SIG-M5 treated with dmso at 0.1 percent for 504 hours (cell line): ENCODE data around the gene GFRA1.

Source experiments
- DNase-seq: peaks from one replicate; lab custom pipeline; 2025; ENCODE audit not compliant: unreplicated experiment; lab: John Stamatoyannopoulos, UW

Gene GFRA1

GRCh38 chr10:116133634-116134033 lies 139.4 kb downstream of the GFRA1 start:
- DNase-seq, result no peak

GRCh38 chr10:116132780-116133399 lies 140.1 kb downstream of the GFRA1 start:
- DNase-seq, result no peak

GRCh38 chr10:116130006-116130405 lies 143.0 kb downstream of the GFRA1 start:
- DNase-seq, result no peak

- DNase-seq, result no peak
Observed at GRCh38 chr10:116126954-116127695, 145.9 kb downstream of the GFRA1 start.

GRCh38 chr10:116126239-116126638 lies 146.8 kb downstream of the GFRA1 start:
- no peak for DNase-seq

GRCh38 chr10:116125180-116125579 lies 147.8 kb downstream of the GFRA1 start:
- no peak for DNase-seq

- DNase-seq, result no peak
Observed at GRCh38 chr10:116124777-116125176, 148.2 kb downstream of the GFRA1 start.

- no peak for DNase-seq
Observed at GRCh38 chr10:116122664-116123063, 150.3 kb downstream of the GFRA1 start.

- DNase-seq, result no peak
Observed at GRCh38 chr10:116121640-116122525, 151.1 kb downstream of the GFRA1 start.

GRCh38 chr10:116120688-116121455 lies 152.1 kb downstream of the GFRA1 start:
- DNase-seq, result no peak

GRCh38 chr10:116118847-116119246 lies 154.2 kb downstream of the GFRA1 start:
- no peak for DNase-seq

- DNase-seq, result no peak
Observed at GRCh38 chr10:116115797-116116196, 157.2 kb downstream of the GFRA1 start.

- no peak for DNase-seq
Observed at GRCh38 chr10:116115036-116115641, 157.9 kb downstream of the GFRA1 start.

GRCh38 chr10:116113721-116114501 lies 159.1 kb downstream of the GFRA1 start:
- no peak for DNase-seq

- no peak for DNase-seq
Observed at GRCh38 chr10:116112232-116113231, 160.5 kb downstream of the GFRA1 start.

- DNase-seq, result no peak
Observed at GRCh38 chr10:116111483-116112095, 161.4 kb downstream of the GFRA1 start.

GRCh38 chr10:116110736-116111135 lies 162.3 kb downstream of the GFRA1 start:
- DNase-seq, result no peak

- no peak for DNase-seq
Observed at GRCh38 chr10:116109881-116110280, 163.1 kb downstream of the GFRA1 start.
